Measurements from ENCODE around the gene DNAH7.
"Not testable (repeated sequence)": the region's sequence is repeated elsewhere in the genome, so short reads cannot be mapped to it uniquely, and the experiment has no call there.

DNAH7 gene

DNA sequence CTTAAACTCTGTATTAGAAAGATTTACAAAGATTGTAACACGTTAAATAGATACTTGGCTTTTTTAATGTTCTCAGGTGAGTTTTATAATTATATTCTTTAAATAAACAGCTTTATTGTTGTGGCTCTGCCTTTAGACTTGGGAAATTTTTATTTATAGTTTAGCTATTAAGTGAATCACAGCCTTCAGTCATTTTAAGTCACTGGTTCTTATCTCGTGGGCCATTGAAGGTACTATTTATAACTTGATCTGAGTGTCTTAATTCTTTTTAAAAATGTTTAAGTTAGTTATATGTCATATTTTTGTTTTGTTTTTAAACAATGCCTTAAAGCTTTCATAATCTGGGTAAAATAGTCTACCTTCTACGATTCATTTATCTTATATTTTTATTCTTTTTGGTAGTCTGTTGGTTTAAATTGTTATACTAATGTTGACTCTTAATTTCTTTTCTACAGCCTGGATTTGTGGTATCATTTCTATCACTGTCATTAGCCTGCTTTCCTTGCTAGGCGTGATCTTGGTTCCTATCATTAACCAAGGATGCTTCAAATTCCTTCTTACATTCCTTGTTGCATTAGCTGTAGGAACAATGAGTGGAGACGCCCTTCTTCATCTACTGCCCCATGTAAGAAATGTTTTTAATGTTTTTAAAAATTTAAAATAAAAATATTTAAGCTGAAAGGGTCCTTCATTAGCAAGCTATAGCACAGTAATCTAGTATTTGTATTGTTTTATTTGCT is 362.3 kb downstream of the DNAH7 start:
- DNase-seq = peak; percentile 60

- no peak for DNase-seq
Observed at GRCh38 chr2:195700480-195700879, 368.2 kb downstream of the DNAH7 start.

DNA sequence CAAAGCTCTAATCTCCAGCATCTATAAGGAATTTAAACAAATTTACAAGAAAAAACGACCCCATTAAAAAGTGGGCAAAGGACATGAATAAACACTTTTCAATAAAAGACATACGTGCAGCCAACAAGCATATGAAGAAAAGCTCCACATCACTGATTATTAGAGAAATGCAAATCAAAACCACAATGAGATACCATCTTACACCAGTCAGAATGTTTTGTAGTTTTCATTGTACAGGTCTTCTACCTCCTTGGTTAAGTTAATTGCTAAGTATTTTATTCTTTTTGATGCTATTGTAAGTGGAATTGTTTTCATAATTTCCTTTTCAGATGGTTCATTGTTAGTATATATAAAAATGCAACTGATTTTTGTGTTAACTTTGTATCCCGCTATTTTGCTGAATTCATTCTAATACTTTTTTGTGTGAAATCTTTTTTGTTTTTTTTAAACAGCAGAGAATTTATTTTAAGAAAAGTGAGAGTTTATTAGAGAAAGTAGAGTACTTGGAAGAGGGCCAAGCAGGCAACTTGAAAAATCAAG is 370.9 kb downstream of the DNAH7 start:
- no peak for DNase-seq

DNA sequence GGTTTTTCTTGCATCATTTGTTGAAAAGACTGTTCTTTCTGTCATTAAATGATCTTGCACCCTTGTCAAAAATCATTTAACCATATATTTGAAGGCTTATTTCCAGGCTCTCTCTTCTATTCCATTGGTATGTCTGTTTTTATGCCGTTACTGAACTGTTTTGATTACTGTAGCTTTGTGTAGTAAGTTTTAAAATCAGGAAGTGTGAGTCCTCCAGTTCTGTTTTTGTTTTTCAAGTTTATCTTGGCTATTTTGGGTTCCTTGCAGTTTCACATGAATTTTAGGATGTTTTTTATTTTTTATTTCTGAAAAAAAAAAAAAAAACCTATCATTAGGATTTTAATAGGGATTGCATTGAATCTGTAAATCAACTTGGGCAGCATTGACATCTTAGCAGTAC is 372.6 kb downstream of the DNAH7 start:
- DNase-seq = no peak

- no peak for DNase-seq
Observed at GRCh38 chr2:195695002-195695631, 373.5 kb downstream of the DNAH7 start.

GRCh38 chr2:195694553-195694952 is 374.1 kb downstream of the DNAH7 start:
- DNase-seq = no peak

GRCh38 chr2:195692531-195692930 is 376.1 kb downstream of the DNAH7 start:
- DNase-seq = not testable (repeated sequence)

Data from fibroblast of skin of right biceps (primary cell).